Uterus (tissue), 4 donors: ENCODE measurements around the gene OR5H14. TPM values are rescaled to one million over a fixed set of nuclear protein-coding genes. Genes with fewer than 3 reads are reported as not detected.
"Not testable (repeated sequence)": the region's sequence is repeated elsewhere in the genome, so short reads cannot be mapped to it uniquely, and the experiment has no call there.

Experiments used
- DNase-seq, 2 donors: peaks; one replicate each; pipeline ENCODE4 v3.0.0-alpha.2; 2019 to 2020
- H3K27ac ChIP-seq, 2 donors: fragments of 200-600 bp; sonication (generic); 1 replicate in 1 of 2; 2 replicates in 1 of 2; pipeline ENCODE4 v1.5.1; 2016 to 2018
- H3K27me3 ChIP-seq, 2 donors: fragments of 200-600 bp; sonication (generic); one replicate each; pipeline ENCODE4 v1.5.1; 2018 to 2019; ENCODE audit warnings: control low read depth in 1 of 2
- H3K36me3 ChIP-seq, 2 donors: fragments of 200-600 bp; sonication (generic); one replicate each; pipeline ENCODE4 v1.5.1; 2019; ENCODE audit warnings: control low read depth in 1 of 2
- H3K4me1 ChIP-seq, 2 donors: fragments of 200-600 bp; sonication (generic); one replicate each; pipeline ENCODE4 v1.5.1; 2018 to 2019; ENCODE audit warnings: control low read depth in 1 of 2
- H3K4me3 ChIP-seq, 2 donors: fragments of 200-600 bp; sonication (generic); 1 replicate in 1 of 2; 2 replicates in 1 of 2; pipeline ENCODE4 v1.5.1; 2018 to 2019; ENCODE audit warnings: mild to moderate bottlenecking in 1 of 2
- H3K9me3 ChIP-seq, 2 donors: fragments of 200-600 bp; sonication (generic); one replicate each; pipeline ENCODE4 v1.5.1; 2019; ENCODE audit warnings: control low read depth in 1 of 2
- CTCF ChIP-seq, 4 experiments: fragments of 200-600 bp in 2 of 4; fragments of 450-650 bp in 2 of 4; sonication (generic) in 2 of 4; IDR thresholded peaks; one replicate each; pipeline ENCODE4 v1.5.1; 2016 to 2019; ENCODE audit warnings: antibody characterized with exemption in 4 of 4, mild to moderate bottlenecking in 2 of 4, moderate library complexity in 1 of 4
- POLR2A ChIP-seq, 2 donors: fragments of 450-650 bp; IDR thresholded peaks; one replicate each; pipeline ENCODE4 v1.6.1; 2016; ENCODE audit warnings: antibody characterized with exemption in 2 of 2, mild to moderate bottlenecking in 1 of 2, moderate library complexity in 1 of 2
- intact Hi-C: fragments of 100-400 bp; cut with DNase I; formaldehyde crosslinking; loops from one replicate; pipeline ENCODE4 v1.15.1; 2023; ENCODE audit warnings: low total_unique reads
- total RNA-seq, 4 donors: library from RNA; depleted of rRNA in 3 of 4; stranded (reverse); fragments of >200 nt in 3 of 4; gene quantifications; one replicate each; pipeline versions ENCODE4 v1.1.0 to v1.2.4, GENCODE V29; 2014 to 2023
- donor health status: DM: yes; HTN: yes; CAD: no.

Gene OR5H14
- total RNA-seq, 4 donors from 2014 or later, result not detected

- H3K36me3 ChIP-seq, result no peaks in the 10 kb centered on the region
- no peak overlapping the region for H3K27ac ChIP-seq
- intact Hi-C loops, result no loop called here
- H3K4me3 ChIP-seq, result no peak overlapping the region
- DNase-seq, result no peak
- TF ChIP-seq POLR2A (IDR thresholded peaks at IDR 0.05) (no peak), CTCF (IDR thresholded peaks at IDR 0.05) (no peak)
- H3K4me1 ChIP-seq, result no peaks in the 10 kb centered on the region
- H3K27me3 ChIP-seq, result no peaks in the 10 kb centered on the region
- H3K9me3 ChIP-seq, result no peaks in the 10 kb centered on the region
These were observed 25.3 kb downstream of the OR5H14 start for GRCh38 chr3:98172621-98173020.

- no peak overlapping the region for H3K4me3 ChIP-seq
- intact Hi-C loops, result no loop called here
- no peaks in the 10 kb centered on the region for H3K9me3 ChIP-seq
- TF ChIP-seq CTCF (IDR thresholded peaks at IDR 0.05) (no peak), POLR2A (IDR thresholded peaks at IDR 0.05) (no peak)
- no peaks in the 10 kb centered on the region for H3K4me1 ChIP-seq
- H3K36me3 ChIP-seq, result no peaks in the 10 kb centered on the region
- DNase-seq, result no peak
- no peaks in the 10 kb centered on the region for H3K27me3 ChIP-seq
- H3K27ac ChIP-seq, result no peak overlapping the region
These were observed 33.1 kb downstream of the OR5H14 start for GRCh38 chr3:98180319-98180890.

GRCh38 chr3:98182196-98182595 is 34.9 kb downstream of the OR5H14 start:
- Histone ChIP-seq H3K4me3 (no peak overlapping the region), H3K9me3 (no peaks in the 10 kb centered on the region), H3K27ac (no peak overlapping the region), H3K36me3 (no peaks in the 10 kb centered on the region), H3K27me3 (no peaks in the 10 kb centered on the region), H3K4me1 (no peaks in the 10 kb centered on the region)
- TF ChIP-seq POLR2A (IDR thresholded peaks at IDR 0.05) (no peak), CTCF (IDR thresholded peaks at IDR 0.05) (no peak)
- no peak for DNase-seq
- intact Hi-C loops, result no loop called here

GRCh38 chr3:98185180-98185579 is 37.9 kb downstream of the OR5H14 start:
- no peak for DNase-seq
- H3K4me1 ChIP-seq, result no peaks in the 10 kb centered on the region
- intact Hi-C loops, result no loop called here
- H3K9me3 ChIP-seq, result no peaks in the 10 kb centered on the region
- no peak overlapping the region for H3K27ac ChIP-seq
- TF ChIP-seq CTCF (IDR thresholded peaks at IDR 0.05) (no peak), POLR2A (IDR thresholded peaks at IDR 0.05) (no peak)
- H3K27me3 ChIP-seq, result no peaks in the 10 kb centered on the region
- no peaks in the 10 kb centered on the region for H3K36me3 ChIP-seq
- no peak overlapping the region for H3K4me3 ChIP-seq

GRCh38 chr3:98188545-98188944 is 41.3 kb downstream of the OR5H14 start:
- no peak overlapping the region for H3K4me3 ChIP-seq
- H3K36me3 ChIP-seq, result no peaks in the 10 kb centered on the region
- no peaks in the 10 kb centered on the region for H3K27me3 ChIP-seq
- no peak overlapping the region for H3K27ac ChIP-seq
- intact Hi-C loops, result no loop called here
- no peaks in the 10 kb centered on the region for H3K9me3 ChIP-seq
- no peaks in the 10 kb centered on the region for H3K4me1 ChIP-seq
- TF ChIP-seq POLR2A (IDR thresholded peaks at IDR 0.05), result no peak
- TF ChIP-seq CTCF (IDR thresholded peaks at IDR 0.05), result no peak
- no peak for DNase-seq

- H3K27ac ChIP-seq, intact Hi-C loops, H3K9me3 ChIP-seq, H3K4me3 ChIP-seq, DNase-seq, H3K36me3 ChIP-seq, H3K27me3 ChIP-seq, H3K4me1 ChIP-seq: not testable (repeated sequence)
These were observed 43.6 kb downstream of the OR5H14 start for GRCh38 chr3:98190911-98191310.

- intact Hi-C loops, H3K4me3 ChIP-seq, H3K36me3 ChIP-seq, DNase-seq, H3K9me3 ChIP-seq, H3K27me3 ChIP-seq, H3K4me1 ChIP-seq, H3K27ac ChIP-seq: not testable (repeated sequence)
These were observed 49.0 kb downstream of the OR5H14 start for GRCh38 chr3:98196293-98196692.
